PFSK-1 (cell line): Measurements from ENCODE around the gene ORMDL3.

Experiments used
- POLR2AphosphoS5 ChIP-seq: IDR thresholded peaks from 2 replicates; pipeline ENCODE4 v1.6.1; 2012; ENCODE audit warnings: low read depth, mild to moderate bottlenecking, control low read depth, low read length, moderate library complexity
- REST ChIP-seq, 2 experiments: IDR thresholded peaks; 2 replicates each; pipeline versions ENCODE4 v1.6.1 to v1.8.0; 2011 to 2012; ENCODE audit warnings: low read depth in 2 of 2, low read length in 2 of 2, control low read depth in 1 of 2, inconsistent platforms in 1 of 2, mild to moderate bottlenecking in 1 of 2, moderate library complexity in 1 of 2; ENCODE audit not compliant: insufficient read depth in 1 of 2
- SIN3A ChIP-seq: IDR thresholded peaks from 2 replicates; pipeline ENCODE4 v1.6.1; 2012; ENCODE audit warnings: mild to moderate bottlenecking, low read length, moderate library complexity, borderline replicate concordance; ENCODE audit not compliant: insufficient read depth

- no peak for TF ChIP-seq REST (IDR thresholded peaks at IDR 0.05; ENCODE audit: insufficient read depth in 1 of 2, low read depth in 2 of 2, low read length in 2 of 2)
- no peak for TF ChIP-seq POLR2AphosphoS5
- no peak for TF ChIP-seq SIN3A
Observed at GRCh38 chr17:39929646-39930407, 2.4 kb upstream of the ORMDL3 start.
